Uterus (tissue), 2 donors: ENCODE measurements around the gene XRCC4.

Experiments used
- CTCF ChIP-seq, 4 experiments: fragments of 200-600 bp in 2 of 4; fragments of 450-650 bp in 2 of 4; sonication (generic) in 2 of 4; IDR thresholded peaks; one replicate each; pipeline ENCODE4 v1.5.1; 2016 to 2019; ENCODE audit warnings: antibody characterized with exemption in 4 of 4, mild to moderate bottlenecking in 2 of 4, moderate library complexity in 1 of 4
- POLR2A ChIP-seq, 2 donors: fragments of 450-650 bp; IDR thresholded peaks; one replicate each; pipeline ENCODE4 v1.6.1; 2016; ENCODE audit warnings: antibody characterized with exemption in 2 of 2, mild to moderate bottlenecking in 1 of 2, moderate library complexity in 1 of 2

DNA sequence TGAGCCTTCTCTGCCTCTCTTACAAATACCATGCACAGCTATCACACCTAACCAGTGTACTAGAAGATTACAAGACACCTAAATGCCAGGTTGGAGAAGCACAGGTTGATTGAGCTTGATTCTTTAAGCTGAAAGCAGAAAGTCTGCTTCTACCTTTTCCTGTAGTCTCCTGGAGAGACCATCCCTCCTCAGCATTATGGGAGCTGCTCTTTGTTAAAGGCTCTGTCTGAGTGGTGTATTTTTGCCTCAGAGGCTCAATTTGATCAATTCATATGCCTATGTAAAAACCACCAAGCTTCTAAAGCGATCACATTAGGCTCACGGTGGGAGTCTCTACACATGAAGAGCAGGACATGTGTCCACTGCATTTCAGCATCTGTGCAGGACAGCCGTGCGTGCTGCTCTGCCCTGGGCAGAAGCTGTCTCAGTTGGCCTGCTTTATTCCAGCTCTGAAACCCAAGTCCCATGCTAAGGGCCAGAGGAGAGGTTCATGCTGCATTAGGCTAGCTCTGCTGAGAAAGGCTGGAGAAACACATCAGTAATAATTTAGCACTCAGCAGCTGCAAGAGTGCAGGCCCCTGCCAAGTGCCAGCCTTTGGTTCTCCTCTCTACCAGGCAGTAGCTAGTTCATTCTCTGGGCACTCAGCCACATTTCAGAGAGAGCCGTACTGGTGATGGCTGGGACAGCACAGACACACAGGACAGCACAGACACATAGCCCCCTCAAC, 41.8 kb upstream of the XRCC4 start:
- TF ChIP-seq CTCF (IDR thresholded peaks at IDR 0.05) = no peak
- no peak for TF ChIP-seq POLR2A (IDR thresholded peaks at IDR 0.05)
